ENCODE results near the gene RIC1. TPM values are rescaled to one million over a fixed set of nuclear protein-coding genes. Genes with fewer than 3 reads are reported as not detected.

Gene RIC1
- total and polyA plus RNA-seq, 9 of the 15 experiments (the other 6 are each of a cell fraction or from before 2014, with no cell fraction given) = 3.2 to 25.8 (median 15.0) TPM

GRCh38 chr9:5817862-5818261 is 189.0 kb downstream of the RIC1 start (continued):
- TF ChIP-seq SPI1 (IDR thresholded peaks at IDR 0.05; ENCODE audit: borderline replicate concordance, low read depth, low read length) (no peak), GABPB1 (CRISPR knock-in tag; IDR thresholded peaks at IDR 0.05) (no peak), GTF2B (IDR thresholded peaks at IDR 0.05; ENCODE audit: extremely low read depth, insufficient read length) (no peak), SAFB (IDR thresholded peaks at IDR 0.05; ENCODE audit: borderline replicate concordance, low read depth, low read length) (no peak), RBM15 (IDR thresholded peaks at IDR 0.05; ENCODE audit: insufficient read depth, low read length) (no peak), MAFK (IDR thresholded peaks at IDR 0.05; ENCODE audit: low read length) (peak; percentile 7; the same call in 1 of the 2 replicates), ZNF41 (CRISPR knock-in tag; conservative IDR thresholded peaks at IDR 0.05) (no peak), C11orf30 (IDR thresholded peaks at IDR 0.05; ENCODE audit: low read depth) (peak; percentile 54; the same call in 1 of the 2 replicates), TEAD1 (CRISPR knock-in tag; IDR thresholded peaks at IDR 0.05) (peak in 1 of 2 experiments; percentile 88; a peak in 2 of 4 replicates), EP400 (IDR thresholded peaks at IDR 0.05) (no peak), HOMEZ (CRISPR knock-in tag; IDR thresholded peaks at IDR 0.05) (no peak), HDAC2 (IDR thresholded peaks at IDR 0.05) (no peak), KLF10 (CRISPR knock-in tag; IDR thresholded peaks at IDR 0.05) (no peak), JUN (IDR thresholded peaks at IDR 0.05; ENCODE audit: borderline replicate concordance, low read depth, low read length) (0 out of 2 replicates have a peak, but pooled peaks have one; percentile 50), JUN (CRISPR knock-in tag; IDR thresholded peaks at IDR 0.05; ENCODE audit: borderline replicate concordance) (no peak), TEAD2 (tag; IDR thresholded peaks at IDR 0.05) (peak; percentile 68; the same call in 1 of the 2 replicates), ZC3H8 (IDR thresholded peaks at IDR 0.05) (no peak), CAMTA2 (CRISPR knock-in tag; conservative IDR thresholded peaks at IDR 0.05) (no peak), NCOA4 (IDR thresholded peaks at IDR 0.05; ENCODE audit: partially characterized antibody) (no peak)
- TF ChIP-seq, protein P1, sequence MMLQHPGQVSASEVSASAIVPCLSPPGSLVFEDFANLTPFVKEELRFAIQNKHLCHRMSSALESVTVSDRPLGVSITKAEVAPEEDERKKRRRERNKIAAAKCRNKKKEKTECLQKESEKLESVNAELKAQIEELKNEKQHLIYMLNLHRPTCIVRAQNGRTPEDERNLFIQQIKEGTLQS (IDR thresholded peaks at IDR 0.05) = peak; percentile 92
- TF ChIP-seq, protein P1 (CRISPR knock-in tag; conservative IDR thresholded peaks at IDR 0.05) = no peak
- TF ChIP-seq, protein P2, sequence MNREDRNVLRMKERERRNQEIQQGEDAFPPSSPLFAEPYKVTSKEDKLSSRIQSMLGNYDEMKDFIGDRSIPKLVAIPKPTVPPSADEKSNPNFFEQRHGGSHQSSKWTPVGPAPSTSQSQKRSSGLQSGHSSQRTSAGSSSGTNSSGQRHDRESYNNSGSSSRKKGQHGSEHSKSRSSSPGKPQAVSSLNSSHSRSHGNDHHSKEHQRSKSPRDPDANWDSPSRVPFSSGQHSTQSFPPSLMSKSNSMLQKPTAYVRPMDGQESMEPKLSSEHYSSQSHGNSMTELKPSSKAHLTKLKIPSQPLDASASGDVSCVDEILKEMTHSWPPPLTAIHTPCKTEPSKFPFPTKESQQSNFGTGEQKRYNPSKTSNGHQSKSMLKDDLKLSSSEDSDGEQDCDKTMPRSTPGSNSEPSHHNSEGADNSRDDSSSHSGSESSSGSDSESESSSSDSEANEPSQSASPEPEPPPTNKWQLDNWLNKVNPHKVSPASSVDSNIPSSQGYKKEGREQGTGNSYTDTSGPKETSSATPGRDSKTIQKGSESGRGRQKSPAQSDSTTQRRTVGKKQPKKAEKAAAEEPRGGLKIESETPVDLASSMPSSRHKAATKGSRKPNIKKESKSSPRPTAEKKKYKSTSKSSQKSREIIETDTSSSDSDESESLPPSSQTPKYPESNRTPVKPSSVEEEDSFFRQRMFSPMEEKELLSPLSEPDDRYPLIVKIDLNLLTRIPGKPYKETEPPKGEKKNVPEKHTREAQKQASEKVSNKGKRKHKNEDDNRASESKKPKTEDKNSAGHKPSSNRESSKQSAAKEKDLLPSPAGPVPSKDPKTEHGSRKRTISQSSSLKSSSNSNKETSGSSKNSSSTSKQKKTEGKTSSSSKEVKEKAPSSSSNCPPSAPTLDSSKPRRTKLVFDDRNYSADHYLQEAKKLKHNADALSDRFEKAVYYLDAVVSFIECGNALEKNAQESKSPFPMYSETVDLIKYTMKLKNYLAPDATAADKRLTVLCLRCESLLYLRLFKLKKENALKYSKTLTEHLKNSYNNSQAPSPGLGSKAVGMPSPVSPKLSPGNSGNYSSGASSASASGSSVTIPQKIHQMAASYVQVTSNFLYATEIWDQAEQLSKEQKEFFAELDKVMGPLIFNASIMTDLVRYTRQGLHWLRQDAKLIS (CRISPR knock-in tag; IDR thresholded peaks at IDR 0.05) = no peak
